ENCODE measurements around the gene COL27A1.

DNA sequence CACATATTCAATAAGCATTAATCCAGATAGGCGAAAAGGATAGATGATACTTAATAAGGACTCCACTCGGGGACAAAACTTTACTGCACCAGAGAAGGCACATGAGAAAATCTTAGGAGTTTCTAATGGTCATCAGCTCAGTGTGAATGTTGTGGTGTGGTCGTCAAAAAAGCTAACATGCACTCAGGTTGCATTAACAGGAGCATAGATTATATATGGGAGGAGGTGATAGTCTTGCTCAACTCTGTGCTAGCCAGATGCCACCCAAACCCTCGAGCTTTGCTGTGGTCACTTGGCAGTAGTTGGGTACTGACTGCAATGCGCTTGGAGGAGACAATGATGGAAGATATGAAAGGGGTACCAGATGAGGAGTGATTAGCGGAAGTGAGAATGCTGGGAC lies 8.6 kb upstream of the COL27A1 start:
- no peak for TF ChIP-seq HOXA7 (CRISPR knock-in tag; IDR thresholded peaks at IDR 0.05; ENCODE audit: borderline replicate concordance)
- TF ChIP-seq, protein P1, sequence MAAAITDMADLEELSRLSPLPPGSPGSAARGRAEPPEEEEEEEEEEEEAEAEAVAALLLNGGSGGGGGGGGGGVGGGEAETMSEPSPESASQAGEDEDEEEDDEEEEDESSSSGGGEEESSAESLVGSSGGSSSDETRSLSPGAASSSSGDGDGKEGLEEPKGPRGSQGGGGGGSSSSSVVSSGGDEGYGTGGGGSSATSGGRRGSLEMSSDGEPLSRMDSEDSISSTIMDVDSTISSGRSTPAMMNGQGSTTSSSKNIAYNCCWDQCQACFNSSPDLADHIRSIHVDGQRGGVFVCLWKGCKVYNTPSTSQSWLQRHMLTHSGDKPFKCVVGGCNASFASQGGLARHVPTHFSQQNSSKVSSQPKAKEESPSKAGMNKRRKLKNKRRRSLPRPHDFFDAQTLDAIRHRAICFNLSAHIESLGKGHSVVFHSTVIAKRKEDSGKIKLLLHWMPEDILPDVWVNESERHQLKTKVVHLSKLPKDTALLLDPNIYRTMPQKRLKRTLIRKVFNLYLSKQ (tag by site-specific recombination; IDR thresholded peaks at IDR 0.05; ENCODE audit: borderline replicate concordance), result no peak
- TF ChIP-seq, protein P2, sequence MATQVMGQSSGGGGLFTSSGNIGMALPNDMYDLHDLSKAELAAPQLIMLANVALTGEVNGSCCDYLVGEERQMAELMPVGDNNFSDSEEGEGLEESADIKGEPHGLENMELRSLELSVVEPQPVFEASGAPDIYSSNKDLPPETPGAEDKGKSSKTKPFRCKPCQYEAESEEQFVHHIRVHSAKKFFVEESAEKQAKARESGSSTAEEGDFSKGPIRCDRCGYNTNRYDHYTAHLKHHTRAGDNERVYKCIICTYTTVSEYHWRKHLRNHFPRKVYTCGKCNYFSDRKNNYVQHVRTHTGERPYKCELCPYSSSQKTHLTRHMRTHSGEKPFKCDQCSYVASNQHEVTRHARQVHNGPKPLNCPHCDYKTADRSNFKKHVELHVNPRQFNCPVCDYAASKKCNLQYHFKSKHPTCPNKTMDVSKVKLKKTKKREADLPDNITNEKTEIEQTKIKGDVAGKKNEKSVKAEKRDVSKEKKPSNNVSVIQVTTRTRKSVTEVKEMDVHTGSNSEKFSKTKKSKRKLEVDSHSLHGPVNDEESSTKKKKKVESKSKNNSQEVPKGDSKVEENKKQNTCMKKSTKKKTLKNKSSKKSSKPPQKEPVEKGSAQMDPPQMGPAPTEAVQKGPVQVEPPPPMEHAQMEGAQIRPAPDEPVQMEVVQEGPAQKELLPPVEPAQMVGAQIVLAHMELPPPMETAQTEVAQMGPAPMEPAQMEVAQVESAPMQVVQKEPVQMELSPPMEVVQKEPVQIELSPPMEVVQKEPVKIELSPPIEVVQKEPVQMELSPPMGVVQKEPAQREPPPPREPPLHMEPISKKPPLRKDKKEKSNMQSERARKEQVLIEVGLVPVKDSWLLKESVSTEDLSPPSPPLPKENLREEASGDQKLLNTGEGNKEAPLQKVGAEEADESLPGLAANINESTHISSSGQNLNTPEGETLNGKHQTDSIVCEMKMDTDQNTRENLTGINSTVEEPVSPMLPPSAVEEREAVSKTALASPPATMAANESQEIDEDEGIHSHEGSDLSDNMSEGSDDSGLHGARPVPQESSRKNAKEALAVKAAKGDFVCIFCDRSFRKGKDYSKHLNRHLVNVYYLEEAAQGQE (tag by site-specific recombination; IDR thresholded peaks at IDR 0.05), result no peak

Data from HEK293 (cell line).